ENCODE data around the gene NUBP2. TPM values are rescaled to one million over a fixed set of nuclear protein-coding genes. Genes with fewer than 3 reads are reported as not detected.
"Not testable (repeated sequence)": the region's sequence is repeated elsewhere in the genome, so short reads cannot be mapped to it uniquely, and the experiment has no call there.

The NUBP2 gene
- total RNA-seq, 1 experiment from 2014 or later, result 69.4 TPM

DNA sequence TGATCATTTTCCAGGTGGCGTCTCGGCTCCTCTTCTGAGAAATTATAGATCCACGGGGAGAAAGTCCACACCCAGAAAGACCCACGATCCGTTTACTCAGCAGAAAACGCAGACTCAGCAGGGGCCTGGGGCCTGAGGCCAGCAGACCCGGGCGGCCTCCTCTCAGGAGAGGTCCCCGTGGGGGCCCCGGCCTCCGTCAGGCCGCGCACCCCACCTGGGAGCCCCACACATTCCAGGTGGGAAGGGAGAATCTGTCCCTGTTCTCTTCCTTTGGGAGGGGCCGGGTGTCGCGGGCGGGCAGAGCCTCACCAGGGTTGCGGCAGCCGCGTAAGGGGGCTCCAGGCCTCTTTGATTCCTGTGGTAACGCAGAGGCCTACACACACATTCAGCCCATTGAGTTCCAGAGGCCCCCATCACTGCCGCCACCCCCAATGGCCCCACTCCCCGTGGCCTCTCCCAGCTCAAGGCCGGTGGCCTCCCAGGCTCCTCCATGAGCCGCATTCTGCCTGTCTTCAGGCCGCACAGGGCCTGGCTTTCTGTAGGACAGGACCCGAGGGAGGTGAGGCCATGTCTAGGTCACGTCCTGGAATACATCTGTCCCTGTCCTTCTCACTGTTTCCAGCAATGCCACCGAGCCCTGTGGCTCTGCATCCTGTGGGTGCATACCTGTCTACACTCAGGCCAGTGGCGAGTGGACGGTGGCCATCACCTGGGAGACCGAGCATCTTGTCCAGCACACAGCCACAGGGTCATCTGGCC is 12.3 kb downstream of the NUBP2 start:
- Histone ChIP-seq H3T11ph (ENCODE audit: low read length) (no peak overlapping the region), H4K8ac (replicated peaks; ENCODE audit: insufficient read length, low read depth, low read length) (no peak overlapping the region), H3K27ac (ENCODE audit: insufficient read length, low read depth, low read length) (no peak overlapping the region), H3K56ac (ENCODE audit: insufficient read length, low read depth, low read length) (no peak overlapping the region), H4K20me1 (ENCODE audit: control insufficient read depth, insufficient read depth, insufficient read length) (no peaks in the 10 kb centered on the region), H3K23ac (ENCODE audit: insufficient read length, low read depth, low read length) (no peak overlapping the region), H3K79me2 (ENCODE audit: insufficient read depth, low read length) (no peaks in the 10 kb centered on the region), H3K9ac (ENCODE audit: extremely low read depth, insufficient read length, low read length) (no peak overlapping the region), H3K4ac (ENCODE audit: low read depth, low read length) (no peak overlapping the region), H3K4me1 (ENCODE audit: insufficient read depth, low read length) (no peaks in the 10 kb centered on the region), H2BK20ac (ENCODE audit: low read depth, low read length, poor library complexity, severe bottlenecking) (no peak overlapping the region), H3K18ac (ENCODE audit: insufficient read length, low read depth, low read length) (no peak overlapping the region), H3K9me3 (ENCODE audit: control insufficient read depth, low read depth, low read length) (peaks cover 7% of the 10 kb centered on the region), H2AK5ac (ENCODE audit: insufficient read length, low read length) (no peak overlapping the region), H3K79me1 (ENCODE audit: insufficient read depth, low read depth, low read length, poor library complexity, severe bottlenecking) (no peaks in the 10 kb centered on the region), H2BK5ac (ENCODE audit: insufficient read length, low read length) (no peak overlapping the region), H4K5ac (ENCODE audit: insufficient read length, low read depth, low read length) (no peak overlapping the region), H3K4me2 (ENCODE audit: insufficient read depth, insufficient read length, low read length) (no peak overlapping the region), H4K91ac (ENCODE audit: insufficient read length, low read depth, low read length) (no peak overlapping the region), H3K23me2 (ENCODE audit: insufficient read length, low read depth, low read length, poor library complexity, severe bottlenecking) (no peaks in the 10 kb centered on the region), H2BK15ac (ENCODE audit: low read depth, low read length) (no peak overlapping the region), H2BK12ac (ENCODE audit: insufficient read length, low read depth, low read length) (no peak overlapping the region), H2AFZ (ENCODE audit: low read length) (no peak overlapping the region), H2BK120ac (ENCODE audit: low read depth, low read length, poor library complexity, severe bottlenecking) (no peak overlapping the region), H3K27me3 (ENCODE audit: insufficient read depth, low read length) (no peaks in the 10 kb centered on the region), H3K14ac (ENCODE audit: insufficient read depth, low read length) (no peak overlapping the region)
- H3K9me3 Mint-ChIP-seq, result peaks cover 32 to 34% of the 10 kb centered on the region in 2 experiments
- peaks cover 16 to 27% (median 21%) of the 10 kb centered on the region in 3 experiments for H3K36me3 Mint-ChIP-seq (ENCODE audit: insufficient read depth in 1 of 3, low read depth in 3 of 3)
- H3K27ac Mint-ChIP-seq, result no peak overlapping the region
- no peaks in the 10 kb centered on the region for H3K27me3 Mint-ChIP-seq (ENCODE audit: low read depth)
- WGBS (ENCODE audit: extremely low coverage, insufficient read length, low lambda C conversion rate), result no CpG with 5 or more reads among the region's 32 CpGs
- TF ChIP-seq, protein P1, sequence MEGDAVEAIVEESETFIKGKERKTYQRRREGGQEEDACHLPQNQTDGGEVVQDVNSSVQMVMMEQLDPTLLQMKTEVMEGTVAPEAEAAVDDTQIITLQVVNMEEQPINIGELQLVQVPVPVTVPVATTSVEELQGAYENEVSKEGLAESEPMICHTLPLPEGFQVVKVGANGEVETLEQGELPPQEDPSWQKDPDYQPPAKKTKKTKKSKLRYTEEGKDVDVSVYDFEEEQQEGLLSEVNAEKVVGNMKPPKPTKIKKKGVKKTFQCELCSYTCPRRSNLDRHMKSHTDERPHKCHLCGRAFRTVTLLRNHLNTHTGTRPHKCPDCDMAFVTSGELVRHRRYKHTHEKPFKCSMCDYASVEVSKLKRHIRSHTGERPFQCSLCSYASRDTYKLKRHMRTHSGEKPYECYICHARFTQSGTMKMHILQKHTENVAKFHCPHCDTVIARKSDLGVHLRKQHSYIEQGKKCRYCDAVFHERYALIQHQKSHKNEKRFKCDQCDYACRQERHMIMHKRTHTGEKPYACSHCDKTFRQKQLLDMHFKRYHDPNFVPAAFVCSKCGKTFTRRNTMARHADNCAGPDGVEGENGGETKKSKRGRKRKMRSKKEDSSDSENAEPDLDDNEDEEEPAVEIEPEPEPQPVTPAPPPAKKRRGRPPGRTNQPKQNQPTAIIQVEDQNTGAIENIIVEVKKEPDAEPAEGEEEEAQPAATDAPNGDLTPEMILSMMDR (conservative IDR thresholded peaks at IDR 0.05), result no peak
- no peak overlapping the region; a peak in 2 of 5 replicates for H3K4me3 Mint-ChIP-seq
- H3K4me1 Mint-ChIP-seq, result no peaks in the 10 kb centered on the region
- DNase-seq, result no peak

DNA sequence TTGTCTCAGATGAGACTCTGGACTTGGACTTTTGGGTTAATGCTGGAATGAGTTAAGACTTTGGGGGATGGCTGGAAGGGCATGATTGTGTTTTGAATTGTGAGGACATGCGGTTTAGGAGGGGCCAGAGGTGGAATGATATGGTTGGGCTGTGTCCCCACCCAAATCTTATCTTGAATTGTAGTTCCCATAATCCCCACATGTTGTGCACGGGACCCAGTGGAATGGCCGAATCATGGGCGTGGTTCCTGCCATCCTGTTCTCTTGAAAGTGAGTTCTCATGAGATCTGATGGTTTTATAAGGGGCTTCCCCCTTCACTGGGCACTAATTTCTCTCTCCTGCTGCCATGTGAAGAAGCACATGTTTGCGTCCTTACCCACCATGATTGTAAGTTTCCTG is 16.5 kb downstream of the NUBP2 start:
- H3K18ac ChIP-seq (ENCODE audit: insufficient read length, low read depth, low read length); H2BK5ac ChIP-seq (ENCODE audit: insufficient read length, low read length); H3K9ac ChIP-seq (ENCODE audit: extremely low read depth, insufficient read length, low read length); H3K23me2 ChIP-seq (ENCODE audit: insufficient read length, low read depth, low read length, poor library complexity, severe bottlenecking); H2BK120ac ChIP-seq (ENCODE audit: low read depth, low read length, poor library complexity, severe bottlenecking); H3K79me2 ChIP-seq (ENCODE audit: insufficient read depth, low read length); H3K4ac ChIP-seq (ENCODE audit: low read depth, low read length); H2AK5ac ChIP-seq (ENCODE audit: insufficient read length, low read length); H2BK15ac ChIP-seq (ENCODE audit: low read depth, low read length); H3K79me1 ChIP-seq (ENCODE audit: insufficient read depth, low read depth, low read length, poor library complexity, severe bottlenecking); H4K5ac ChIP-seq (ENCODE audit: insufficient read length, low read depth, low read length); H3K27me3 ChIP-seq (ENCODE audit: insufficient read depth, low read length); H3K4me1 ChIP-seq (ENCODE audit: insufficient read depth, low read length); H3K23ac ChIP-seq (ENCODE audit: insufficient read length, low read depth, low read length); H3K56ac ChIP-seq (ENCODE audit: insufficient read length, low read depth, low read length); H2BK20ac ChIP-seq (ENCODE audit: low read depth, low read length, poor library complexity, severe bottlenecking); H2BK12ac ChIP-seq (ENCODE audit: insufficient read length, low read depth, low read length); H3K4me2 ChIP-seq (ENCODE audit: insufficient read depth, insufficient read length, low read length); H3T11ph ChIP-seq (ENCODE audit: low read length); H4K8ac ChIP-seq (replicated peaks; ENCODE audit: insufficient read length, low read depth, low read length); H2AFZ ChIP-seq (ENCODE audit: low read length); H3K27ac Mint-ChIP-seq; H3K9me3 ChIP-seq (ENCODE audit: control insufficient read depth, low read depth, low read length); H3K4me1 Mint-ChIP-seq; H3K27ac ChIP-seq (ENCODE audit: insufficient read length, low read depth, low read length); H4K91ac ChIP-seq (ENCODE audit: insufficient read length, low read depth, low read length); H4K20me1 ChIP-seq (ENCODE audit: control insufficient read depth, insufficient read depth, insufficient read length); H3K27me3 Mint-ChIP-seq (ENCODE audit: low read depth); DNase-seq; H3K14ac ChIP-seq (ENCODE audit: insufficient read depth, low read length); H3K4me3 Mint-ChIP-seq: not testable (repeated sequence)
- WGBS (ENCODE audit: extremely low coverage, insufficient read length, low lambda C conversion rate), result no CpG with 5 or more reads among the region's 5 CpGs
- Mint-ChIP-seq H3K9me3 (peaks cover 46 to 47% of the 10 kb centered on the region in 2 experiments), H3K36me3 (ENCODE audit: insufficient read depth in 1 of 3, low read depth in 3 of 3) (peaks cover 22 to 38% (median 29%) of the 10 kb centered on the region in 3 experiments)

Measured in H9 (cell line).